Measurements from ENCODE around the gene RABGAP1L.

DNA sequence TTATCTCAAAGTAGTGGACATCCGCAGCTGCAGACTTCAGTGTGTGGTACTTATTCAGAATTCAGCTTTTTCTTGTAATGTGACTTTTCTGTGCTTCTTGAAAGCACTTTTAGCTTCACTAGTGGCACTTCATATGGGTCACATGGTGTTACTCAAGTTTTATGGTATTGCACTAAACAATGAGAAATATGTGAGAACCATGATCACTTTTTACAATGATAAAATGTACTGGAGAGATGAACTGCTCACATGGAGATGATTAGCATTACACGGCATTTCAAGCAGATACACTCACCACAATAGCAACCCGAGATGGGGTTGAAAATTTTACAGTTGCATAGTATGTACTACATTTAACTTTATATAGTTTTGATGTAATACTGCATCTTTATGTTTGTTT lies 248.3 kb downstream of the RABGAP1L start:
- TF ChIP-seq, protein P1, sequence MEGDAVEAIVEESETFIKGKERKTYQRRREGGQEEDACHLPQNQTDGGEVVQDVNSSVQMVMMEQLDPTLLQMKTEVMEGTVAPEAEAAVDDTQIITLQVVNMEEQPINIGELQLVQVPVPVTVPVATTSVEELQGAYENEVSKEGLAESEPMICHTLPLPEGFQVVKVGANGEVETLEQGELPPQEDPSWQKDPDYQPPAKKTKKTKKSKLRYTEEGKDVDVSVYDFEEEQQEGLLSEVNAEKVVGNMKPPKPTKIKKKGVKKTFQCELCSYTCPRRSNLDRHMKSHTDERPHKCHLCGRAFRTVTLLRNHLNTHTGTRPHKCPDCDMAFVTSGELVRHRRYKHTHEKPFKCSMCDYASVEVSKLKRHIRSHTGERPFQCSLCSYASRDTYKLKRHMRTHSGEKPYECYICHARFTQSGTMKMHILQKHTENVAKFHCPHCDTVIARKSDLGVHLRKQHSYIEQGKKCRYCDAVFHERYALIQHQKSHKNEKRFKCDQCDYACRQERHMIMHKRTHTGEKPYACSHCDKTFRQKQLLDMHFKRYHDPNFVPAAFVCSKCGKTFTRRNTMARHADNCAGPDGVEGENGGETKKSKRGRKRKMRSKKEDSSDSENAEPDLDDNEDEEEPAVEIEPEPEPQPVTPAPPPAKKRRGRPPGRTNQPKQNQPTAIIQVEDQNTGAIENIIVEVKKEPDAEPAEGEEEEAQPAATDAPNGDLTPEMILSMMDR (IDR thresholded peaks at IDR 0.05): no peak
- no peak for TF ChIP-seq POLR2A (IDR thresholded peaks at IDR 0.05)

Measured in body of pancreas (tissue), 4 donors.